Hepatocyte (in vitro differentiated cells): ENCODE measurements around the gene SMARCD3. TPM values are rescaled to one million over a fixed set of nuclear protein-coding genes. Genes with fewer than 3 reads are reported as not detected.

ENCODE experiments used
- DNase-seq: peaks from one replicate; pipeline ENCODE4 v3.0.0-alpha.2; 2016; ENCODE audit warnings: low spot score
- H2AFZ ChIP-seq: fragments of 200-600 bp; sonication (generic); 2 replicates; pipeline ENCODE4 v1.6.0; 2016; ENCODE audit warnings: antibody characterized with exemption, mild to moderate bottlenecking
- H3K27ac ChIP-seq: fragments of 200-600 bp; sonication (generic); 2 replicates; pipeline ENCODE4 v1.5.1; 2016; ENCODE audit warnings: mild to moderate bottlenecking
- H3K27me3 ChIP-seq: fragments of 200-600 bp; sonication (generic); 2 replicates; pipeline ENCODE4 v1.6.1; 2016
- H3K36me3 ChIP-seq: fragments of 200-600 bp; sonication (generic); replicated peaks from 2 replicates; pipeline ENCODE4 v1.5.1; 2016; ENCODE audit warnings: low read depth; ENCODE audit not compliant: insufficient read depth
- H3K4me1 ChIP-seq: fragments of 200-600 bp; sonication (generic); 2 replicates; pipeline ENCODE4 v1.5.1; 2016; ENCODE audit warnings: mild to moderate bottlenecking, moderate library complexity; ENCODE audit not compliant: insufficient read depth
- H3K4me2 ChIP-seq: fragments of 200-600 bp; sonication (generic); 2 replicates; pipeline ENCODE4 v1.6.0; 2016
- H3K4me3 ChIP-seq: fragments of 200-600 bp; sonication (generic); 2 replicates; pipeline ENCODE4 v1.5.1; 2016; ENCODE audit warnings: mild to moderate bottlenecking
- H3K79me2 ChIP-seq: fragments of 200-600 bp; sonication (generic); 2 replicates; pipeline ENCODE4 v1.6.0; 2017; ENCODE audit warnings: mild to moderate bottlenecking
- H3K9me2 ChIP-seq: fragments of 200-600 bp; sonication (generic); replicated peaks from 2 replicates; pipeline ENCODE4 v1.6.0; 2017; ENCODE audit warnings: mild to moderate bottlenecking; ENCODE audit not compliant: insufficient read depth
- H3K9me3 ChIP-seq: fragments of 200-600 bp; sonication (generic); 2 replicates; pipeline ENCODE4 v1.5.1; 2016; ENCODE audit warnings: low read depth, mild to moderate bottlenecking
- H4K20me1 ChIP-seq: fragments of 200-600 bp; sonication (generic); 2 replicates; pipeline ENCODE4 v1.6.0; 2016; ENCODE audit warnings: mild to moderate bottlenecking; ENCODE audit not compliant: insufficient read depth, poor library complexity, severe bottlenecking
- EZH2 ChIP-seq: fragments of 200-600 bp; sonication (generic); IDR thresholded peaks from 2 replicates; pipeline ENCODE4 v1.6.1; 2016; ENCODE audit warnings: antibody characterized with exemption, mild to moderate bottlenecking, borderline replicate concordance
- EZH2phosphoT487 ChIP-seq: fragments of 200-600 bp; sonication (generic); IDR thresholded peaks from one replicate; pipeline ENCODE4 v1.6.1; 2018; ENCODE audit warnings: antibody characterized with exemption, mild to moderate bottlenecking, low read depth, moderate library complexity; ENCODE audit not compliant: unreplicated experiment, severe bottlenecking
- WGBS: methylation state at CpG from one replicate; pipeline ENCODE4 v1.1.6; 2016; ENCODE audit warnings: low lambda C conversion rate; ENCODE audit errors: missing lambda C conversion rate; 5-methylcytosine and 5-hydroxymethylcytosine counted together
- polyA plus RNA-seq: library from polyadenylated mRNA; unstranded; fragments of >200 nt; fragmentation: Nextera tagmentation; extraction: Ambion mirVana; gene quantifications from 2 replicates; pipeline ENCODE4 v1.2.1, GENCODE V29; 2016
- total RNA-seq: library from RNA; depleted of rRNA; stranded (reverse); fragments of >200 nt; gene quantifications from 2 replicates; pipeline ENCODE4 v1.2.3, GENCODE V29; 2014
- TF ChIP-seq, protein P1 (sequence below): fragments of 200-600 bp; sonication (generic); IDR thresholded peaks from 2 replicates; pipeline ENCODE4 v1.5.1; 2016; ENCODE audit warnings: antibody characterized with exemption, mild to moderate bottlenecking; ENCODE audit not compliant: poor library complexity

The SMARCD3 gene
- total and polyA plus RNA-seq, 2 experiments from 2014 or later = 42.4 to 73.1 TPM

- TF ChIP-seq, protein P1, sequence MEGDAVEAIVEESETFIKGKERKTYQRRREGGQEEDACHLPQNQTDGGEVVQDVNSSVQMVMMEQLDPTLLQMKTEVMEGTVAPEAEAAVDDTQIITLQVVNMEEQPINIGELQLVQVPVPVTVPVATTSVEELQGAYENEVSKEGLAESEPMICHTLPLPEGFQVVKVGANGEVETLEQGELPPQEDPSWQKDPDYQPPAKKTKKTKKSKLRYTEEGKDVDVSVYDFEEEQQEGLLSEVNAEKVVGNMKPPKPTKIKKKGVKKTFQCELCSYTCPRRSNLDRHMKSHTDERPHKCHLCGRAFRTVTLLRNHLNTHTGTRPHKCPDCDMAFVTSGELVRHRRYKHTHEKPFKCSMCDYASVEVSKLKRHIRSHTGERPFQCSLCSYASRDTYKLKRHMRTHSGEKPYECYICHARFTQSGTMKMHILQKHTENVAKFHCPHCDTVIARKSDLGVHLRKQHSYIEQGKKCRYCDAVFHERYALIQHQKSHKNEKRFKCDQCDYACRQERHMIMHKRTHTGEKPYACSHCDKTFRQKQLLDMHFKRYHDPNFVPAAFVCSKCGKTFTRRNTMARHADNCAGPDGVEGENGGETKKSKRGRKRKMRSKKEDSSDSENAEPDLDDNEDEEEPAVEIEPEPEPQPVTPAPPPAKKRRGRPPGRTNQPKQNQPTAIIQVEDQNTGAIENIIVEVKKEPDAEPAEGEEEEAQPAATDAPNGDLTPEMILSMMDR = no peak
- TF ChIP-seq EZH2 = no peak
- TF ChIP-seq EZH2phosphoT487 = no peak
- H4K20me1 ChIP-seq = no peaks in the 10 kb centered on the region
- no peaks in the 10 kb centered on the region for H3K9me2 ChIP-seq
- no peaks in the 10 kb centered on the region for H3K9me3 ChIP-seq
- H3K36me3 ChIP-seq = no peaks in the 10 kb centered on the region
- H3K27ac ChIP-seq = no peak overlapping the region
- H3K4me3 ChIP-seq = no peak overlapping the region
- no peak overlapping the region for H2AFZ ChIP-seq
- no peak for DNase-seq
- WGBS = 92% methylated on average over 9 of the region's 9 CpGs
- H3K79me2 ChIP-seq = no peaks in the 10 kb centered on the region
- no peaks in the 10 kb centered on the region for H3K4me1 ChIP-seq
- no peak overlapping the region for H3K4me2 ChIP-seq
- H3K27me3 ChIP-seq = peaks cover 8% of the 10 kb centered on the region
Observed at GRCh38 chr7:151280388-151281019, 32.0 kb upstream of the SMARCD3 start.

DNA sequence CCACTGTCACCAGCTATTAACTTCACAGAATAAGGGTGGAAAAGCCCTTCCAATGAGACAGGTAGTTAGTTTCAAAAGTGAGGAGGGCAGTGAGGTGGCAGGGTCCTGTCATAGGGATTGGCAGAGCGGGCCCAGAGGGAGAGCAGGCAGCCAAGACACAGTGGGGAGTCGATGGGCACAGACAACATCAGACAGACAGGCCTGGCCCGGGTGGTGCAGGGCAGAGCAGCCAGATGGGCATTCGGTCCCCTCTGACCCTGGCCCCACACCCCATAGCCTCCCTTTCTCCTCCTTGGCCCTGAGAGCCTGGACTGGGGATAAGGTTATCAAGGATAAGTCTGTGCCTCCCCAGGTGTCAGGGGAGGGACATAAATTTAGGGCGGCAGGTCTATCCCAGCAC, 31.4 kb upstream of the SMARCD3 start:
- DNase-seq = no peak
- H4K20me1 ChIP-seq = no peaks in the 10 kb centered on the region
- no peaks in the 10 kb centered on the region for H3K79me2 ChIP-seq
- no peak overlapping the region for H3K4me2 ChIP-seq
- no peaks in the 10 kb centered on the region for H3K9me3 ChIP-seq
- no peak overlapping the region for H3K4me3 ChIP-seq
- 85% methylated on average over 5 of the region's 5 CpGs for WGBS
- H2AFZ ChIP-seq = no peak overlapping the region
- no peaks in the 10 kb centered on the region for H3K36me3 ChIP-seq
- H3K9me2 ChIP-seq = no peaks in the 10 kb centered on the region
- TF ChIP-seq EZH2phosphoT487 (no peak), EZH2 (no peak)
- TF ChIP-seq, protein P1 = no peak
- no peaks in the 10 kb centered on the region for H3K4me1 ChIP-seq
- H3K27me3 ChIP-seq = peaks cover 7% of the 10 kb centered on the region
- H3K27ac ChIP-seq = no peak overlapping the region

DNA sequence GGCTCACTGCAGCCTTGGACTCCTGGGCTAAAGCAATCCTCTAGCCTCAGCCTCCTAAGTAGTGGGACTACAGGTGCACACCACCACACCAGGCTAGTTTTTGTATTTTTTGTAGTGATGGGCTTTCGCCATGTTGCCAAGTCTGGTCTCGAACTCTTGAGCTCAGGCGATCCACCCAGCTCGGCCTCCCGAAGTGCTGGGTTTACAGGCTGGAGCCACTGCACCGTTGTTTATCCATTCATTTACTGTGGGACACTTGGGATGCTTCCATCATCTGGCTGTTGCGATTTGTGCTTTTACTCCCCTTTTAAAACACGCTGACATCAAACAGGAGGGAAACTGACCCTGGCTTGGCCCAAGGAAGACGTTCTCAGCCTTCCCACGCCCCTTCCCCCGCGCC, 30.5 kb upstream of the SMARCD3 start:
- H3K27ac ChIP-seq = no peak overlapping the region
- H3K4me1 ChIP-seq = no peaks in the 10 kb centered on the region
- 85% methylated on average over 12 of the region's 12 CpGs for WGBS
- H4K20me1 ChIP-seq = no peaks in the 10 kb centered on the region
- H3K9me3 ChIP-seq = no peaks in the 10 kb centered on the region
- TF ChIP-seq, protein P1 = no peak
- TF ChIP-seq EZH2 (no peak), EZH2phosphoT487 (no peak)
- H3K27me3 ChIP-seq = peaks cover 4% of the 10 kb centered on the region
- no peaks in the 10 kb centered on the region for H3K9me2 ChIP-seq
- DNase-seq = no peak
- no peak overlapping the region for H3K4me2 ChIP-seq
- no peak overlapping the region for H2AFZ ChIP-seq
- no peaks in the 10 kb centered on the region for H3K79me2 ChIP-seq
- H3K36me3 ChIP-seq = no peaks in the 10 kb centered on the region
- H3K4me3 ChIP-seq = no peak overlapping the region
